Nephron (organoid): ENCODE results near the gene NAA16.
"Not testable (repeated sequence)": the region's sequence is repeated elsewhere in the genome, so short reads cannot be mapped to it uniquely, and the experiment has no call there.

Experiments used
- H3K27ac Mint-ChIP-seq, 3 experiments: 2 replicates each; pipeline ENCODE4 v1.8.0; 2020; ENCODE audit warnings: mixed read lengths in 3 of 3, mild to moderate bottlenecking in 2 of 3, moderate library complexity in 1 of 3
- H3K27me3 Mint-ChIP-seq: 2 replicates; pipeline ENCODE4 v1.8.0; 2021; ENCODE audit warnings: low read depth, mild to moderate bottlenecking, moderate library complexity, mixed read lengths
- H3K36me3 Mint-ChIP-seq: 2 replicates; pipeline ENCODE4 v1.8.0; 2020; ENCODE audit warnings: low read depth, mixed read lengths
- H3K4me1 Mint-ChIP-seq: 2 replicates; pipeline ENCODE4 v1.8.0; 2020; ENCODE audit warnings: mixed read lengths
- H3K4me3 Mint-ChIP-seq, 3 experiments: 2 replicates each; pipeline ENCODE4 v1.8.0; 2020; ENCODE audit warnings: mild to moderate bottlenecking in 3 of 3, mixed read lengths in 3 of 3, moderate library complexity in 2 of 3
- H3K9me3 Mint-ChIP-seq: 2 replicates; pipeline ENCODE4 v1.8.0; 2020; ENCODE audit warnings: mixed read lengths
- CTCF ChIP-seq, 3 experiments: fragments of 200-600 bp; sonication (generic); IDR thresholded peaks; one replicate each; pipeline ENCODE4 v1.5.0; 2021; ENCODE audit warnings: antibody characterized with exemption in 3 of 3; ENCODE audit not compliant: unreplicated experiment in 3 of 3

Gene NAA16

GRCh38 chr13:41273831-41274441, 37.1 kb upstream of the NAA16 start:
- Mint-ChIP-seq H3K36me3 (peaks cover 4% of the 10 kb centered on the region), H3K4me1 (no peaks in the 10 kb centered on the region), H3K4me3 (no peak overlapping the region), H3K9me3 (peaks cover 13% of the 10 kb centered on the region), H3K27me3 (no peaks in the 10 kb centered on the region), H3K27ac (no peak overlapping the region)
- no peak for TF ChIP-seq CTCF (IDR thresholded peaks at IDR 0.05; ENCODE audit: unreplicated experiment in 3 of 3)

GRCh38 chr13:41274881-41275280, 36.2 kb upstream of the NAA16 start:
- Mint-ChIP-seq H3K36me3 (peaks cover 4% of the 10 kb centered on the region), H3K4me1 (no peaks in the 10 kb centered on the region), H3K27ac (no peak overlapping the region), H3K9me3 (peaks cover 12% of the 10 kb centered on the region), H3K27me3 (no peaks in the 10 kb centered on the region), H3K4me3 (no peak overlapping the region)
- TF ChIP-seq CTCF (IDR thresholded peaks at IDR 0.05; ENCODE audit: unreplicated experiment in 3 of 3), result no peak

DNA sequence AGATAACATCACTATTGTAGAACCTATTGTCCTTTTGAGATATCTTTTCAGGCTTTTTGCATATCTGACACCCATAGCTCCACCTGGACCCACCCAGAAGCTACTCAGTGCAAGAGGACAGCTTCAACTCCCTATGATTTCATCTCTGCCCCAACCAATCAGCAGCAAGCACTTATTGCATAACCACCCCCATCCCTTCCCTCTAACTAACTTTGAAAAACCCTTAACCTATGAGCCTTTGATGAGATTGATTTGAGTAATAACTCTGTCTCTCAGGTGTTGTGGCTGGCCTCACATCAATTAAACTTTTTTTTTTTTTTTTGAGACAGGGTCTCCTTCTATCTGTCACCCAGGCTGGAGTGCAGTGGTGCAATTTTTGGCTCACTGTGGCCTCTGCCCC, 34.2 kb upstream of the NAA16 start:
- no peak for TF ChIP-seq CTCF (IDR thresholded peaks at IDR 0.05; ENCODE audit: unreplicated experiment in 3 of 3)
- H3K4me3 Mint-ChIP-seq, result no peak overlapping the region
- H3K36me3 Mint-ChIP-seq, result peaks cover 3% of the 10 kb centered on the region
- peaks cover 3% of the 10 kb centered on the region for H3K9me3 Mint-ChIP-seq
- no peaks in the 10 kb centered on the region for H3K4me1 Mint-ChIP-seq
- H3K27me3 Mint-ChIP-seq, result peaks cover 4% of the 10 kb centered on the region
- H3K27ac Mint-ChIP-seq, result no peak overlapping the region

DNA sequence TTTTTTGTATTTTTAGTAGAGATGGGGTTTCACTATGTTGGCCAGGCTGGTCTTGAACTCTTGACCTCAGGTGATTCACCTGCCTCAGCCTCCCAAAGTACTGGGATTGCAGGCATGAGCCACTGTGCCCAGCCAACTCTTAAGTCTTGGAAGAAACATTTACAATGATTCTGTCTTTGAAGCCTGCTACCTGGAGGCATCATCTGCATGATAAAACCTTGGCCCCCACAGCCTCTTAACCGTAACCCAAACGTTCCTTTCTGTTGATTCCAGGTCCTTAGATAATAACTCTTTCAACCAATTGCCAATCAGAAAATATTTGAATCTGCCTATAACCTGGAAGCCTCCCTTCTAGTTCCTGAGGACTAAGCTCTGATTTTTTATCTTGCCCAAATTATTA, 31.9 kb upstream of the NAA16 start:
- H3K27ac Mint-ChIP-seq, result not testable (repeated sequence)

GRCh38 chr13:41282129-41282571, 28.9 kb upstream of the NAA16 start:
- H3K27me3 Mint-ChIP-seq, result peaks cover 4% of the 10 kb centered on the region
- no peak for TF ChIP-seq CTCF (IDR thresholded peaks at IDR 0.05; ENCODE audit: unreplicated experiment in 3 of 3)
- H3K36me3 Mint-ChIP-seq, result no peaks in the 10 kb centered on the region
- H3K27ac Mint-ChIP-seq, result peak overlapping the region in 1 of 3 experiments; percentile 8
- no peaks in the 10 kb centered on the region for H3K4me1 Mint-ChIP-seq
- H3K9me3 Mint-ChIP-seq, result no peaks in the 10 kb centered on the region
- no peak overlapping the region for H3K4me3 Mint-ChIP-seq

More for the DNA sequence above, 31.9 kb upstream of the NAA16 start:
- not testable (repeated sequence) for H3K27me3 Mint-ChIP-seq, H3K36me3 Mint-ChIP-seq, H3K4me1 Mint-ChIP-seq, H3K9me3 Mint-ChIP-seq, H3K4me3 Mint-ChIP-seq

GRCh38 chr13:41284512-41285288, 26.4 kb upstream of the NAA16 start:
- Mint-ChIP-seq H3K36me3 (no peaks in the 10 kb centered on the region), H3K4me3 (no peak overlapping the region), H3K9me3 (no peaks in the 10 kb centered on the region), H3K4me1 (no peaks in the 10 kb centered on the region), H3K27ac (no peak overlapping the region), H3K27me3 (peaks cover 4% of the 10 kb centered on the region)
- TF ChIP-seq CTCF (IDR thresholded peaks at IDR 0.05; ENCODE audit: unreplicated experiment in 3 of 3), result no peak
